Coronary artery (tissue), 2 donors: Measurements from ENCODE around the gene IP6K1.

Source experiments
- DNase-seq: peaks from one replicate; pipeline ENCODE4 v3.0.0-alpha.2; 2017; ENCODE audit warnings: low spot score
- H3K27ac ChIP-seq, 2 donors: fragments of 200-600 bp; sonication (generic); one replicate each; pipeline ENCODE4 v1.5.1; 2016 to 2019
- H3K4me3 ChIP-seq: fragments of 200-600 bp; sonication (generic); 2 replicates; pipeline ENCODE4 v1.5.1; 2016; ENCODE audit warnings: mild to moderate bottlenecking, moderate library complexity
- TF ChIP-seq, protein P1 (sequence below): fragments of 200-600 bp; sonication (generic); IDR thresholded peaks from one replicate; pipeline ENCODE4 v1.5.1; 2019; ENCODE audit warnings: antibody characterized with exemption

The IP6K1 gene

DNA sequence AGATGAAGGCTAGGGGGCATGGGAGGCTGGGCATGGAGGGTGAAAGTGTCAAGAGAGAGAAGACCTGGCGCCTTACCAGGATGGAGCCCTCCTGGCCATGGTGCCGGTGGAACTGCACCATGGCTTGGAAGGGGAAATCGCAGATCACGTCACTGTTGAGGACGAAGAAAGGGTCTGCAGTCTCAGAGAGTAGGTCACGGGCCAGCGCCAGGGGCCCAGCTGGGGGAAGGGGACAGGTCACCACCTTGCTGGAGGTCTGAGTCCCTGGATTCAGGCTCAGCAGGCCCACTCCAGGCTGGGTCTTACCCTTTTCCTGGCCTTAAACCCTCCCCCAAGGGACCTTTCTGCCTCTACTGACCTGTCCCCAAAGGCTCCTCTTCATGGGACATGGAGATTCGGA is 63.4 kb downstream of the IP6K1 start:
- peak; percentile 76 for DNase-seq
- TF ChIP-seq, protein P1, sequence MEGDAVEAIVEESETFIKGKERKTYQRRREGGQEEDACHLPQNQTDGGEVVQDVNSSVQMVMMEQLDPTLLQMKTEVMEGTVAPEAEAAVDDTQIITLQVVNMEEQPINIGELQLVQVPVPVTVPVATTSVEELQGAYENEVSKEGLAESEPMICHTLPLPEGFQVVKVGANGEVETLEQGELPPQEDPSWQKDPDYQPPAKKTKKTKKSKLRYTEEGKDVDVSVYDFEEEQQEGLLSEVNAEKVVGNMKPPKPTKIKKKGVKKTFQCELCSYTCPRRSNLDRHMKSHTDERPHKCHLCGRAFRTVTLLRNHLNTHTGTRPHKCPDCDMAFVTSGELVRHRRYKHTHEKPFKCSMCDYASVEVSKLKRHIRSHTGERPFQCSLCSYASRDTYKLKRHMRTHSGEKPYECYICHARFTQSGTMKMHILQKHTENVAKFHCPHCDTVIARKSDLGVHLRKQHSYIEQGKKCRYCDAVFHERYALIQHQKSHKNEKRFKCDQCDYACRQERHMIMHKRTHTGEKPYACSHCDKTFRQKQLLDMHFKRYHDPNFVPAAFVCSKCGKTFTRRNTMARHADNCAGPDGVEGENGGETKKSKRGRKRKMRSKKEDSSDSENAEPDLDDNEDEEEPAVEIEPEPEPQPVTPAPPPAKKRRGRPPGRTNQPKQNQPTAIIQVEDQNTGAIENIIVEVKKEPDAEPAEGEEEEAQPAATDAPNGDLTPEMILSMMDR, result no peak
- Histone ChIP-seq H3K27ac (peak overlapping the region; percentile 87 to 97), H3K4me3 (peak overlapping the region; percentile 99)

DNA sequence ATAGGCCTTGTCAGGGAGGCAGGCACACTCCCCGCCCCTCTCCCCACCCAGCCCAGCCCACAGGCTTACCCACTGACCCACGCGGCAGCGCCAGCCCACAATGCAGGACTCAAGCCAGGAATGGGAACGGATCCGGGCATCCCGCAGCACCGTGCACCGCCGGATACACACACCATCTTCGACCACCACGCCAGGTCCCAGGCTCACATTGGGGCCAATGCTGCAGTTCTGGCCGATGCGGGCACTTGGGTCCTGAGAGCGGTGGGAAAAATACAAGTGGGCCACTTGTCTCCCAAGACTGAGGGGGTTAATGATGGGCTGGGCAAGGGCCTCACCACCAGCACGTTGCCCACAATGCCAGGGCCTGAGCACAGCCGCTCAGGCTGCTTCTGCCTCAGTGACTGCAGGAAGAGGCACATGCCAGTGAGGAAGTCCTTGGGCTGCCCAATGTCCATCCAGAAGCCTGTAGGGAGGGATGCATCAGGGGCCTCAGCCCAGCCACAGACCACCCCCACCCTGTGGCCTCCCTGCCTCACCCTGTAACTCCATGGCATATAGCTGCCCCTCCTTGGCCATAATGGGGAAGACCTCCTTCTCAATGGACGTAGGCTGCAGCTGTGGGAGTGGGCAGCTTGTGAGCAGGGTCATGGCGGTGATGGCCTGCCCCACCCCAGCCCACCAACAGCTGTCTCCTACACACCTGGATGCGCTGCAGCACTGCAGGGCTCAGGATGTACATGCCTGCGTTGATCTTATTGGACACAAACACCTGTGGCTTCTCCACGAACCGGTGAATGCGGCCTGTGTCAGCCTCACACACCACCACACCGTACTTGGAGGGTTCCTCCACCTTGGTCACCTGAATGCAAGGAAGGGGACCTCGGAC is 64.2 kb downstream of the IP6K1 start:
- Histone ChIP-seq H3K27ac (peak overlapping the region in 1 of 2 donors; percentile 97), H3K4me3 (peak overlapping the region; percentile 99)
- DNase-seq, result peak; percentile 69
- TF ChIP-seq, protein P1, result no peak

DNA sequence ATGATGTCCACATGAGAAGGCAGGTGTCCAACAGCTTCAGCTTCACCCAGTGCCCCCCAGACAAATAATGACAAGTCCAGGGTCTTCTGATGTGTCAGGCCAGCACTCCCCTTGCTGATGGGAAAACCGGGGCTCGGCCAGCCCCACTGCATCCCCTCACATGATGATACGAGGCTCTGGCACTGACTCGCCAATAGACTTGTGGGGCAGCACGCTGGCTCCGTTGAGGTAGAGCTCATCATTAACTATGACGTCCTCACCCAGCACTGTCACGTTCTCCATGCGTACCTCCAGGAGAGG is 64.8 kb downstream of the IP6K1 start:
- Histone ChIP-seq H3K4me3 (no peak overlapping the region), H3K27ac (peak overlapping the region in 1 of 2 donors; percentile 97)
- TF ChIP-seq, protein P1, result no peak
- peak; percentile 72 for DNase-seq

DNA sequence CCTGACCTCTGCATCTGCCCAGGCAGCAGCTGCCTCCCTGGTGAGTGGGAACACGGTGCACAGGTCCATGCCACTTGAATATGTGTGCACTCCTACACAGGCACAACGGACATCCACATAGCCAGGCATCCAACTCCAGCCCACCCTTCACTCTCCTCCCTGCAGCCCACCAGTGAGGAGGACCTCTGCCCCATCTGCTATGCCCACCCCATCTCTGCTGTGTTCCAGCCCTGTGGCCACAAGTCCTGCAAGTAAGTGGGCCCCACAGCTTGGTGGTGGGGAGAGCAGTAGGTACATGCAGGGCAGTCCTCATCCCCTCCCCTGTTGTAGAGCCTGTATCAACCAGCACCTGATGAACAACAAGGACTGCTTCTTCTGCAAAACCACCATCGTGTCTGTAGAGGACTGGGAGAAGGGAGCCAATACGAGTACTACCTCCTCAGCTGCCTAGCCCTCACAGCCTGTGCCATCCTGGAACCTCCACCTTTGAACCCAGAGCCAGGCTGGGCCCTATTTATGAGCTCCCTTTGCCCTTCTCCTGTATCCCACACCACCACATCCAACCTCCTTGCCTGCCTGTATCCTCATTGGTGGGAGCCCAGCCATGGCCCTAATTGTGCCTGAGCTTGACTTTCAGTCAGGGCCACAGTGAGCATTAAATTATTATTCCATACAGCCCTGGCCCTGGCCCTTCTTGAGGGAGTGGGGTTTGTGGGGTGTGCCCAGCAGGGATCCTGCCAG is 65.3 kb downstream of the IP6K1 start:
- H3K27ac ChIP-seq, result no peak overlapping the region
- TF ChIP-seq, protein P1, result no peak
- H3K4me3 ChIP-seq, result no peak overlapping the region
- DNase-seq, result peak; percentile 71

DNA sequence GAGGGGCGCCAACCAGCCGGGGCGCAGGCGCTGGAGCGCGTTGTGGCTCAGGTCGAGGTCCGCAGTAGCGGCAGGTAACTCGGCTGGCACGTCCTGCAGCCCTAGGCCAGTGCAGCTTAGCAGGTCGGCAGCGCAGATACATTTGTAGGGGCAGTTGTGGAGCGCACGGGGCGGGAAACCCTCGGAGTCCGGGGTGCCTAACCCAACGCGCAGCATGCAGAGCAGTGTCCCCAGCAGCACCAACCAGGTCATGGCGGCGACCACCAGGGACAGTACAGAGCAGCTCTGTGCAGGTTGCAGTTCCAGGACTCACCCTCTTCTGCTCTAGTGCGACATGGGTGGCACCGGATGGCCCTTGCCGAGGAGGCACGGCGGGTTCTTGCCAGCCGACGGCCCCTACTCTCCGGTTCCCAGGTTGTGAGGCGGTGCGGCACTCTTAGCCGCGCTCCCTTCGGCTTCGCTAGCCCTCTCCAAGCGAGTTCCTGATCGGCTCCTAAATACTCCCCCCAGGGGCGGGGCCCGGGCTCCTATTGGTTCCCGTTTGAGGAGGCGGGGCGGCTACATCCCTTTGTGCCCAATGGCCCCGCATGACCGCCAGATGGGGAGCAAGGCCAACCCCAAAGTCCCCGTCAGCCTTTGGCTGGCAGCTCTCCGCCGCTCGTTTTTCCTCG is 67.0 kb downstream of the IP6K1 start, which contains the start of gene AMIGO3:
AMIGO3 (minus strand) TSS at position 471 of the 671 bp plus-strand sequence; CDS start at position 252, 219 bp downstream.
- peak; percentile 96 for DNase-seq
- Histone ChIP-seq H3K27ac (peak within 1 kb of the TSS; percentile 38 to 80), H3K4me3 (peak within 1 kb of the TSS; percentile 75)
- TF ChIP-seq, protein P1, result peak; percentile 66

DNA sequence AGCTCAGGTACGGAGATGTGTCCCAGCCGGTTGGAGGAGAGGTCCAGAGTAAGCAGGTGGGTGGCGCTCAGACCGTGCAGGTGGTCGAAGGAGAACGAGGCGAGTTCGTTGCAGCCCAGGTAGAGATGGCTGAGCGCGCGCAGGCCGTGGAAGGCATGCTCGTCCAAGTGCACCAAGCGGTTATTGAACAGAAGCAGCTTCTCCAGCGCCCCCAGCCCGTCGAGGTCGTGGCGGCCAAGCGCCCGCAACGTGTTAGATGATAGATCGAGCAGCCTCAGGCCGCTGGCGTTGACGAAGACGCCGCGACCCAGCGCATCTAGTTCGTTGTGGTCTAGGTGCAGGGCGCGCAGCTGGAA is 67.5 kb downstream of the IP6K1 start:
- peak; percentile 78 for DNase-seq
- TF ChIP-seq, protein P1, result no peak
- H3K27ac ChIP-seq, result no peak overlapping the region
- H3K4me3 ChIP-seq, result peak overlapping the region; percentile 75
